Activated CD8-positive, alpha-beta memory T cell treated with anti-CD3 and anti-CD28 coated beads for 4 hours (primary cell): ENCODE results near the gene ANKRD13D.
A peak's percentile ranks its signal among the peaks of the same experiment; 100 is the strongest.

Experiments
- DNase-seq, 2 donors: peaks; one replicate each; pipeline ENCODE4 v3.0.0-alpha.2; 2020; ENCODE audit warnings: low read depth in 2 of 2

The ANKRD13D gene

DNA sequence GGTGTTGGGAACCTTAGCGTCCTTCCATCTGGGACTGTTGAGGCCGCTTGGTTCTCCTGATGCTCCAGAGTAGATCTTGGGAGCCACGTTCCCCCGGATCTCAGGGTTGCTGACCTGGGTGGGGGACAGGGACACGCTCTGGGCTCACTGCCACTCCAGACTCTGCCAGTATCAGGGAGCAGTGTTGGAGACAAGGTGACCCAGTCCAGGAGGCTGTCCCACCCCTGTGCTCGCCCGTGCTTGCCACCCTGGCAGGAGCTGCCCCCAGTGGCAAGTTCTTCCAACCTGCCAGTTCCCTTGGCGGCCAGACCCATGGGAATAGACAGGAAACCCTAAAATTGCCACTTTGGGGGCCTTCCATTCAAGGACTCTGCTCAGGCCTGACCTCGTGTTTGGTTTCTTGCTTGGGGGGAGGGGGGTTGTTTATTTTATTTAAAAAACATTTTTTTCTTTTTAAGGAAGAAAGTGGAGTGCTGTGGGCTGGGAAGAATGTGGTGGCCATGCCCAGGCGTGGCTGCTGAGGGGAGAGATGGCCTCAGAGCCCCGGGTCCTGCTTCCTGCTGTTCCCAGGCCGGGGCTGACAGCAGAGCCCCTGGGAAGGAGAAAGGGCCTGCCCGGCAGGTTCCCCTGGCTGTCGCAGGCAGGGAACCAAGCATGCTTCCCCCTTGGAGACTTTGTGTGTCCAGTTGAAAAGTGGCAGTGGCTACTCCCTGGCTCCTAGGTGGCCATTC lies 15.7 kb upstream of the ANKRD13D start:
- DNase-seq, result no peak

DNA sequence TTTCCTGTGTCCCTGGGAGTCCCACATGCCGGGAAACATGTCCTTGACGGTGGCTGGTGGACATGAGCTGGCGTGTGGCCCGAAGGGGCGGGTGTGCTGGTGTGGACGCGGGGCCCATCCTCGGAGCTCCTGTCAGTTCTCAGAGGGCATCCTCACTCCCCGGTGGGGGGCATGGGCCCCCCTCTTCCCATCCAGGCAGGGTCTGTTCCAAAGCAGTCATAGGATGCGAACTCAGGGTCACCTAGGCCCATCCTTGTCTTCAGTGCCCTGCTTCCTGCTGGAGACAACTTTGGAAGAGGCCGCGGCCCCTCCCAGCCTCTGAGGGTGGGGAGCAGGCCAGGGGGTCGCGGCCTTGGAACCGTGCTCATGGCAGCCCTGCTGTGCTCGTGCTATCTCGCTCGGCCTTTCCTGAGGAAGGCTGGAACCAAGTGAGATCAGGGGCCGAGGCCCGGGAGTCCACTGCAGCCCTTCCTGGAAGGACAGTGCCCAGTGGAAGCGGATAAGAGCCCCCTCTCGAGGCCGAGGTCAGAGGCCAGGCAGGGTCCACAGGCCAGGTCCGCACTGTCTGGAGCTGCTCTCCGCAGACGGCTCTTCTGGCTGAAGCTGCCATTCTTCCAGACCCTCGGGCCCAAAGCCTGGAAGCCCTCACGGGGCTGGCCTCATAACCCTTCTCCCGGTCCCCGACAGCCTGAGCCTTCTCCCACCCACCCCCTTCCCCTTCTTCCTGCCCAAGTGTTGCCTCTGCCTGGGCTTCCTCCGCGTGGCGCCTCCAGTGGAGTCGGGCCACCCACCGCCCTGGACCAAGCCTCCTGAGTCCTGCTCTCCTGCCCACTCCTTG lies 14.1 kb upstream of the ANKRD13D start:
- DNase-seq, result no peak

DNA sequence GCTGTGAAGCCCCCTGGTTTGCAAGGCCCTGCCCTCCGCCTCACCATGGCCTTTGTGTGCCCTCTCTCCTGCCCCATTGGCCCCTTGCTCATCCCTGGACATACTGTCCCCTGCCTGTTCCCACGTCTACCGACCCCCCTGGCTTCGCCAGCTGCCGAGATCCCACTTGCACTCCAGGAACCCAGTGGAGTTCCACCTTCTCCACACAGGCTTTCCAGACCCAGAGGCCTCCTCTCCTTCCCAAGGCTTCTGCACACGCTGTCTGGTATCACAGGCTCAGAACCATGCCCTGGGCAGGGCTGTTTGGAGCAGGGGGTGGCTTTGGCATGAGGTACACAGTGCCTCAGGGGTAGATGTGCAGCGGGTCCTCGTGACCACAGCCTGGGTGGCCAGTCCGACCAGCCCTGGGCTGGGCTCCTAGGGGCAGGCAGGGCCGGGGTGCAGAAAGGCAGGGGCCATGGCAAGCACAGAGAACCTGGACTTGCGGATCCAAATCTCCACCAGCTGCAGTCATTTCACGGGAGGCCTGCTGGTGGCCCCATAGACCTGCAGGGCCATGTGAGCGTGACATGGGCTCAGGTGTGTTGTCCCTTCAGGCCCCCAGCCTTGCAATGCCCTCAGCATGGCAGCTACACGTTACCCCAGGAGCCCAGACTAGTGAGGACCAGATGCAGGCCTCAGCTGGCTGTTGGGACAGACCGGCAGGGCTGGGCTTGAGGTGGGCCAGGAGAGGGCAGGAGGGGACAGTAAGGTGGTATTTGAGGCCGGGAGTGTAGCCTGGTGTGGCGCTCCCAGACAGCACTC lies 13.3 kb upstream of the ANKRD13D start:
- no peak for DNase-seq

DNA sequence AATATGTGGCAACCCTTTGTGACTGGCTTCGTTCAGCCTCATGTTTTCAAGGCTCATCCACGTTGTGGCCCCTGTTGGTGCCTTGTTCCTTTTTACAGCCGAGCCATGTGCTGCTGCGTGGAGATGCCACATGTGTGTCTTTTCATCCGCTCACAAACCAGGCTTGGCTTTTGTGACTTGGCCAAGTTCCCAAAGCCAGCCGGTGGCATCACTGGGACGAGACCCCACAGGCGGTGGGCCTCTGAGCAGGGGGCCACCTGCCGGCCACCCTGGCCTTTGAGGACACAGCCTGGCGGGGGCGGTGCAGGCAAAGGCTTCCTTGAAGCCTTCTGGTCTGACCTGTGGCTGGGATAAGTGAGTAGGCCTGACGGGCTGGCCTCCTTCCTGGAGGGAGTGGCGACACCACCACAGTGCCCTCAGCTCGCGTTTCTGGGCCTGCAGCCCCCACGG lies 12.3 kb upstream of the ANKRD13D start:
- no peak for DNase-seq

DNA sequence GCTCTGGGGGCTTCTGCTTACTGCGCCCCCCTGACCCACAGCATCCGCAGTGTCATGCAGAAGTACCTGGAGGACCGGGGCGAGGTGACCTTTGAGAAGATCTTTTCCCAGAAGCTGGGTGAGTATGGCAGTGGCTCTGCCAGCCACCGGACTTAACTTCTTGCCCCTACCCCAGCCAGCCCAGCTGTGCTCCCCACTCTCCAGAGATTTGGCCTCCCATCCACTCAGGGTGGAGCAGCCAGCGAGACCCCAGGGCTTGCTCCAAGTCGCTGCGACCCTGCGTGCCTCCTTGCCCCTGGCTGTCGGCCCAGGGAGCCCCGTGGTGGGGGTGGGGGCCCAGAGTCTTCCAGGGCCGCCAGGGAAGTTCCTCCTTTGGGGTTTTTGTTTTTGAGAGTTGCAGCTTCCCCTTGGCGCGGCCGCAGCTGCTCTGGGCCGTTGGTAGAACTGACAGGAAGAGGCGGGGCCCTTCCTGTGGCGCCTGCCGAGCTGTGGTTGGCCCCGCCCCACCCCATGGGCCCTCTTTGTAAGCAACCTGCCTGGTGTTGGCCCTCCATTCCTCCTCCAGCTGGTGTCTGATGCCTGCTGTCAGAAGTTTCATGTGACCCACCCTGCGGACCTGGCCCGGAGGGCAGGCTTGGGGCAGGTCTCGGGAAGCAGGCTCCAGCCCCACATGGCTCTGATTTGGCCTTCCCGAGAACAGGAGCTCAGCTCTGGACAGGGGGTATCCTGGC lies 11.7 kb upstream of the ANKRD13D start:
- DNase-seq, result peak; percentile 74 to 81

DNA sequence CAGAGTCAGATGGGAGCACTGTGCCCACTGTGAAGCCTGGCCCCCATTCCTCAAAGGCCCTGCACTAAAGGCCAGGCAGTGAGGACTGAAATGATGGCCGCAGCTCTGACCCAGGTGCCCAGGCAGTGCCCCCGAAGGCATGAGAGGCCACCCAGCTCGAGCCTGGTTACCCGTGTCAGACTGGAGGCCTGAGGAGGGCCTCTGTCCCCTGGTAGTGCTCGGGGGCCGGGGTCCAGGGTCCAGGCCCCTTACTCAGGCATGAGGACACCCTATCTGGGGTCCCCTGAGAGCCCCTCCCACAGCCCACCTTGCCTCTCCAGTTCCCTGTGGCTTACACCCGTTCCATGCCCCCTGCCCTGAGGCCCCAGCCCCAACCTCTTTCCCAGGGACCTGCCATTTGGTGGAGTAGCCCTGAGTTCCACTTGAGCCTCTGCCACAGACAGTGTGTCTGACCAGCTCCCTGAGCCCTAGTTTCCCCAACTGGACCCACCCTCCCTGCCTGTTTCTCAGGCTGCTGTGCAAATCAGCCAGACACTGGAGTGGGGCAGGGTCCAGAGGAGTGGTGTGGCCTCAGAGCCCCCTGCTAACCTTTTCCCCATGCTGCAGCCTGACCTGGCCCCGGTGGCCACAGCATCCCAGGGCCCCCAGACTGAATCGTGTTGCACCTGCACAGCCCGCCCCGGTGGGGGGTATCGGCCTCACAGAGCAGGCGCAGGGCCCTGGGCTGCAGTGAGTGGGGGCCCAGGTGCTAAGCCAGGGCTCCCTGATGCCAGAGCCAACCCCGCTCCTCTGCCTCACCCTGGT lies 10.8 kb upstream of the ANKRD13D start:
- no peak for DNase-seq

DNA sequence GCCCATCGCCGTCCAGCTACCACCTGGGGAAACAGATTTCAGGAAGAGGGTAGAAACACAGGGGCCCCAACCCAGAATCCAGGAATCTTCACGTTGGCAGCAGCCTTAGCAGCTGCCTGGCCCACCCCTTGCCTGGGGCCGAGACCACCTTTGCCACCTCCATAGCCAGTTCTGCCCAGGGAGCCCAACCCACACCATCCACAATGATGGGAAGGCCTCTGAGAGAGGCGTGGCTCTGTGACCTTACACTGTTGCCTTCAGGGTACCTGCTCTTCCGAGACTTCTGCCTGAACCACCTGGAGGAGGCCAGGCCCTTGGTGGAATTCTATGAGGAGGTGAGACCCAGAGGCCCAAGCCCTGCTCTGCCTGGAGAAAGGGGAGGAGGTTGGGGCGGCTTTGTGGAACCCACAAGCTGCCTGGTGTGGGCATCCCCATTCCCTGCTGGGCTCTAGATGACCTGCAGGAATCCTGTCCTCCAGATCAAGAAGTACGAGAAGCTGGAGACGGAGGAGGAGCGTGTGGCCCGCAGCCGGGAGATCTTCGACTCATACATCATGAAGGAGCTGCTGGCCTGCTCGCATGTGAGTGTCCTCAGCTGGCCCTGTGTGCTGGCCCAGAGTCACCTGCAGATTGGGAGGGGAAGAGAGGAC lies 10.0 kb upstream of the ANKRD13D start:
- DNase-seq, result no peak

DNA sequence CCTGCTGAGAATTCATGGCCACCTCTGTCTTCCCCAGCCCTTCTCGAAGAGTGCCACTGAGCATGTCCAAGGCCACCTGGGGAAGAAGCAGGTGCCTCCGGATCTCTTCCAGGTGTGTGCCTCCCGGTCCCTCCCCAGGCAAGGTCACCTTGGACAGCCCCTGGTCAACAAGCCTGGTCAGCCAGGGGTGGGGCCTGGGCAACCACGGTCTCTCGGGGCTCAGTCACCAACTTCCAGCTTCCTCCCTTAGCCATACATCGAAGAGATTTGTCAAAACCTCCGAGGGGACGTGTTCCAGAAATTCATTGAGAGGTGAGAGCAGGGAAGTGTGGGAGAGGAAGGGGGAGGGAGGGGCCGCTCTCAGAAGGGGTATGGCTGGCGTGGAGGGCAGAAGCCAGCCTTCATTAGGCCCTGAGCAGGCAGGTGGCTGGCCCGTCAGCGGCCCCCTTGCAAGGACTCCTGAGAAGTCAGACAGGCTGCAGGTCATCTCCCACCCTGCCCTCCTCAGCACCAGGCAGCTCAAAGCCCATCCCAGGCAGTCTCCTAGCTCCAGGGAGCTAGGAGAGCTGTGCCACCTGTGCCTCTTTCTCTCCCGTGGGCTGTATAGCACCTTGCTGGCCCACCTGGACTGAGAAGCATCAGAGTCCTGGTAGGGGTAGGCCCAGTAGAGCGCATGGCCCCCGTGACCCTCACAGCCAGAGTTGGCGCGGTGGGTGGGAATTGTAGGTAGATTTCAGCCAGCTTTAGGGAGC lies 9.3 kb upstream of the ANKRD13D start:
- DNase-seq, result no peak

DNA sequence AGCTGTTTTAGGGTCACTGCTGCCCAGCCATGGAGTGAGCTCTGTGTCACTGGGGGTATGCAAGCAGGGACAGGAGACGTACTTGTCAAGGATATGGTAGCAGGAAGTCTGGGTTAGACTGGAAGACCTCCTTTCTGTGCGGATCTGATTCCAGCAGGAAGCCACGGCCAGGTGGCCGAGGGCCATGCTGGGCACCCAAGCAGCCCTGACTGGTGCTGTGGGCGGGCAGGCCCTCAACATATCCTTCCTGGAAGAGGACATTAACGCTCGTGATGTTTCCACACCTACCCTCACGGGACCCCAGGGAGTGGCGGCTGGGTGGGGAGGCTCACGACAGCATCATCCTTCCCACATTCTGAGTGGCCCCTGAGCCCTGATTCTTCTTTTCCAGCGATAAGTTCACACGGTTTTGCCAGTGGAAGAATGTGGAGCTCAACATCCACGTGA lies 8.7 kb upstream of the ANKRD13D start:
- DNase-seq, result no peak

DNA sequence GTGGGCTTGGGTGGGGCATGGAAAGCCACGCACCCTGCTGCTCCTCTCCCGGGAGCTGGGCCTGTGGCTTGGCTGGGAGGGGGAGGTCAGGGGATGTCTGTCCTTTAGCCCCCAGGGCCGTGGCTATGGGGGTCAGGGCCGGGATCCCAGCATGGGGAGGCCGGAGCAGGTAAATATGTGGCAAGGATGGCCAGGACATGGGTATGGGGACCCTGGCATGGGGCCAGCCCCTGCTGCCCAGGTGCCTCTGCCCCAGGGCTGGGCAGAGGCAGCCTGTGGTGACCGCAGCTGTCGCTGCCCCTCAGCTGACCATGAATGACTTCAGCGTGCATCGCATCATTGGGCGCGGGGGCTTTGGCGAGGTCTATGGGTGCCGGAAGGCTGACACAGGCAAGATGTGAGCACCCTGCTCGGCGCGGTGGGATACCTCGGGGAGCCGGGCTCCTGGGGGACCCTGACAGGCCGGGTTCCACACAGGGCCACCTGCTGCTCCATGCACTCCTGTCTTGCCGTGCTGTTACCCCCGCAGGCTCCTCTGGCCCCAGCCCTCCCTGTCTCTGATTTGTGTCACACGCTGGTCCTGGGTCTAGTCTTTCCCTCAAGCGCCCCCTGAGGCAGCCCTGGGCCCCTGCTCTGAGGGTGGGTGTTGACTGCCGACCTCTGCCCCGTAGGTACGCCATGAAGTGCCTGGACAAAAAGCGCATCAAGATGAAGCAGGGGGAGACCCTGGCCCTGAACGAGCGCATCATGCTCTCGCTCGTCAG lies 8.1 kb upstream of the ANKRD13D start:
- no peak for DNase-seq

DNA sequence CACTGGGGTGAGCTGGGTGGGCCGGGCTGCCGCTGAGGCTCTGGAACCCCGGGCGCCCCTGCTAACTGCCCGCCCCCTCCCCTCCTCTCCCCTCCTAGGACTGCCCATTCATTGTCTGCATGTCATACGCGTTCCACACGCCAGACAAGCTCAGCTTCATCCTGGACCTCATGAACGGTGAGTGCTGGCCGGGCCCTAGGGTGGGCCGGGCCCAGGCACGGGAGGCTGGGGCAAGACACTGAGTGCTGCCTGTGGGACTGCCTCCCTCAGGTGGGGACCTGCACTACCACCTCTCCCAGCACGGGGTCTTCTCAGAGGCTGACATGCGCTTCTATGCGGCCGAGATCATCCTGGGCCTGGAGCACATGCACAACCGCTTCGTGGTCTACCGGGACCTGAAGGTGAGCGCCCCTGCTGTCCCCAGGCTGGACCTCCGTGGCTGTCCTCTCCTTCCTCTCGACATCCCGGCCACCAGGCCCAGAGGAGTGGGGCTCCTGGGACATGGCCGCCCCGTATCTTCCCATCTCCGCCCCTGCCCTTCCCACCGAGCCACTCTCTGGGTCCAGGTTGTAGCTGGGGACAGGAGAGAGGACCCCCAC lies 7.5 kb upstream of the ANKRD13D start:
- no peak for DNase-seq

DNA sequence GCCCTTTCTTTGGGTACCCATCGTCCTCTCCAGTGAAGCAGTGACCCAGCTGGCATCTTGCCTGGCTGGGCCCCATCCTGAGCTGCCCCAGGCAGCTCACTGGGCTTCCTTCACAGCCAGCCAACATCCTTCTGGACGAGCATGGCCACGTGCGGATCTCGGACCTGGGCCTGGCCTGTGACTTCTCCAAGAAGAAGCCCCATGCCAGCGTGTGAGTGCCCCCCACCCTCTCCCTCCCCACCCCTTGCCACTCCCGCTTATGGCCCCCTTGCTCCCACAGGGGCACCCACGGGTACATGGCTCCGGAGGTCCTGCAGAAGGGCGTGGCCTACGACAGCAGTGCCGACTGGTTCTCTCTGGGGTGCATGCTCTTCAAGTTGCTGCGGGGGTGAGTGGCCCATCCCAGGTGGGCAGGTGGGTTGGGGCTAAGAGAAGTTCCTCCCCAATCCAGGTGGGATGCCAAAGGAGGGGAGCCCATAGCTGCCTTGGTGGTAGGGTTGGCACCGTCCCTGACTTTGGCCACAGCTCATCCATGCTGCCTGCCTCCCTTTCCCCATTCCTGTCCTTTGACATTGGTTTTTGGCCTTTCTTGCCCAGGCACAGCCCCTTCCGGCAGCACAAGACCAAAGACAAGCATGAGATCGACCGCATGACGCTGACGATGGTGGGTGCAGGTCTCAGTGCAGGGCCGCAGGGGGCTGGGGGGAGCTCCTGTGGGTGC lies 6.8 kb upstream of the ANKRD13D start:
- no peak for DNase-seq

DNA sequence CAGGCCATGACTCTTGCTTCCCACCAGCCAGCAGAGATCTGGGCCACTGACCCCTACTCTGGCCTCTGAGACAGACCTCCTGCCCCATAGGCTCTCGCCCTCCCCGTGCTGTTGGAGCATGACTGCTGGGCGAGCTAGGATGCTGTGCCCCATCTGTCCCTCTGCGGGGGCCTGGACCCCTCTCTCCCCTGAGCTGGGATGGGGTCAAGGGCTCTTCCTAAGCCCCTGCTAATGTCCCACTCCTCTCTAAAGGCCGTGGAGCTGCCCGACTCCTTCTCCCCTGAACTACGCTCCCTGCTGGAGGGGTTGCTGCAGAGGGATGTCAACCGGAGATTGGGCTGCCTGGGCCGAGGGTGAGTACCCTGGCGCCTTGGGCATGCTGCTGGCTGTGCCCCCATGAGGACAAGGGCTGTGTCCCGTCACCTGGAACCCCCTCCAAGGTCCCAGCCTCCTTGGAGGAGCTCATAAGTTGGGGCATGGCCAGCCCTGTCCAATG lies 6.2 kb upstream of the ANKRD13D start:
- no peak for DNase-seq

DNA sequence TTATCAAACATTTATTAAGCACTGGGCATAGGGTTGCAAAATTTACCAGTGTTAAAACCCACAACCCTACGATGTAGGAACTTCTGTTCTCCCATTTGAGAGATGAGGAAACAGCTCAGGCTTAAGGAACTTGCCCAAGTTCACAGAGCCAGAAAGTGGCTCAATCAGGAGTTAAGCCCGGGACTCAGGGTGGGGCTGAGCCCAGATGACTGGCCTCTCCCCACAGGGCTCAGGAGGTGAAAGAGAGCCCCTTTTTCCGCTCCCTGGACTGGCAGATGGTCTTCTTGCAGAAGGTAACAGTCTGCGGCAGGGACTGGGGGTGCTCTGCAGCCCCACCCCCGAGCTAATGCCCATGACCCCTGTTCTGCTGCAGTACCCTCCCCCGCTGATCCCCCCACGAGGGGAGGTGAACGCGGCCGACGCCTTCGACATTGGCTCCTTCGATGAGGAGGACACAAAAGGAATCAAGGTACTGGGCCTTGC lies 5.6 kb upstream of the ANKRD13D start:
- no peak for DNase-seq

DNA sequence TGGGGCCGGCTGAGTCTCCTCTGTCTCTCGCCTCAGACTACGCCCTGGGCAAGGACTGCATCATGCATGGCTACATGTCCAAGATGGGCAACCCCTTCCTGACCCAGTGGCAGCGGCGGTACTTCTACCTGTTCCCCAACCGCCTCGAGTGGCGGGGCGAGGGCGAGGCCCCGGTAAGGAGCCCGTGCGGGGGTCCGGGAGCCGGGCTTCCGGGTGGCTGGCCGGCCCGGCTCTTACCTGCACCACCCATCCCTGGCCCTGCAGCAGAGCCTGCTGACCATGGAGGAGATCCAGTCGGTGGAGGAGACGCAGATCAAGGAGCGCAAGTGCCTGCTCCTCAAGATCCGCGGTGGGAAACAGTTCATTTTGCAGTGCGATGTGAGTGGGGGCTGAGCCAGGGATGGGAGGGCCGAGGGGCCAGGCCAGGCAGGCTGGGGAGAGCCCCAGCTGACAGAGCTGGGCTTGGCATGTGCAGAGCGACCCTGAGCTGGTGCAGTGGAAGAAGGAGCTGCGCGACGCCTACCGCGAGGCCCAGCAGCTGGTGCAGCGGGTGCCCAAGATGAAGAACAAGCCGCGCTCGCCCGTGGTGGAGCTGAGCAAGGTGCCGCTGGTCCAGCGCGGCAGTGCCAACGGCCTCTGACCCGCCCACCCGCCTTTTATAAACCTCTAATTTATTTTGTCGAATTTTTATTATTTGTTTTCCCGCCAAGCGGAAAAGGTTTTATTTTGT lies 4.1 kb upstream of the ANKRD13D start:
- no peak for DNase-seq
